ENCODE data around the gene CEL. TPM values are rescaled to one million over a fixed set of nuclear protein-coding genes. Genes with fewer than 3 reads are reported as not detected.
A peak's percentile ranks its signal among the peaks of the same experiment; 100 is the strongest.

CEL gene
- polyA plus RNA-seq, 3 donors from 2014 or later: not detected

GRCh38 chr9:133103183-133103986, 41.6 kb downstream of the CEL start:
- Mint-ChIP-seq H3K27ac (peak overlapping the region; percentile 75 to 88 (median 80)), H3K4me1 (peaks cover 0 to 2% of the 10 kb centered on the region in 2 donors), H3K9me3 (peaks cover 0 to 2% (median 0%) of the 10 kb centered on the region in 6 donors), H3K4me3 (no peak overlapping the region), H3K36me3 (peaks cover 13 to 28% (median 14%) of the 10 kb centered on the region in 3 donors), H3K27me3 (ENCODE audit: low read depth in 3 of 3) (peaks cover 2% of the 10 kb centered on the region in 3 donors)
- peak; percentile 63 to 68 (median 67) for DNase-seq

- Mint-ChIP-seq H3K27ac (peak overlapping the region in 3 of 6 donors; percentile 39 to 78 (median 59)), H3K4me1 (peaks cover 0 to 2% of the 10 kb centered on the region in 2 donors), H3K36me3 (peaks cover 8 to 21% (median 12%) of the 10 kb centered on the region in 3 donors), H3K27me3 (ENCODE audit: low read depth in 3 of 3) (peaks cover 2 to 4% (median 2%) of the 10 kb centered on the region in 3 donors), H3K4me3 (no peak overlapping the region), H3K9me3 (peaks cover 0 to 2% (median 0%) of the 10 kb centered on the region in 6 donors)
- DNase-seq: no peak
Measured at GRCh38 chr9:133103987-133104505, 42.3 kb downstream of the CEL start.

GRCh38 chr9:133104718-133105460, 43.1 kb downstream of the CEL start:
- no peak for DNase-seq
- no peak overlapping the region for H3K4me3 Mint-ChIP-seq
- peaks cover 5 to 20% (median 8%) of the 10 kb centered on the region in 3 donors for H3K36me3 Mint-ChIP-seq
- H3K4me1 Mint-ChIP-seq: peaks cover 0 to 2% of the 10 kb centered on the region in 2 donors
- peak overlapping the region in 4 of 6 donors; percentile 23 to 78 (median 64) for H3K27ac Mint-ChIP-seq
- H3K9me3 Mint-ChIP-seq: peaks cover 0 to 2% (median 0%) of the 10 kb centered on the region in 6 donors
- peaks cover 2 to 5% (median 2%) of the 10 kb centered on the region in 3 donors for H3K27me3 Mint-ChIP-seq (ENCODE audit: low read depth in 3 of 3)

- Mint-ChIP-seq H3K27ac (peak overlapping the region in 2 of 6 donors; percentile 70 to 78), H3K36me3 (peaks cover 9 to 25% (median 13%) of the 10 kb centered on the region in 3 donors), H3K4me1 (peaks cover 0 to 5% of the 10 kb centered on the region in 2 donors), H3K27me3 (ENCODE audit: low read depth in 3 of 3) (peaks cover 2 to 5% (median 2%) of the 10 kb centered on the region in 3 donors), H3K9me3 (peaks cover 0 to 2% (median 0%) of the 10 kb centered on the region in 6 donors), H3K4me3 (no peak overlapping the region)
- no peak for DNase-seq
Measured at GRCh38 chr9:133105461-133105770, 43.6 kb downstream of the CEL start.

GRCh38 chr9:133106511-133107244, 44.9 kb downstream of the CEL start:
- H3K36me3 Mint-ChIP-seq: peaks cover 9 to 21% (median 13%) of the 10 kb centered on the region in 3 donors
- H3K9me3 Mint-ChIP-seq: peaks cover 0 to 2% (median 0%) of the 10 kb centered on the region in 6 donors
- H3K4me3 Mint-ChIP-seq: no peak overlapping the region
- peak overlapping the region in 3 of 6 donors; percentile 45 to 67 (median 62) for H3K27ac Mint-ChIP-seq
- DNase-seq: no peak
- H3K27me3 Mint-ChIP-seq (ENCODE audit: low read depth in 3 of 3): peaks cover 0 to 5% (median 2%) of the 10 kb centered on the region in 3 donors
- H3K4me1 Mint-ChIP-seq: peaks cover 0 to 9% of the 10 kb centered on the region in 2 donors

GRCh38 chr9:133107245-133107722, 45.5 kb downstream of the CEL start:
- Mint-ChIP-seq H3K4me1 (peaks cover 5 to 14% of the 10 kb centered on the region in 2 donors), H3K4me3 (no peak overlapping the region), H3K9me3 (peaks cover 0 to 2% (median 0%) of the 10 kb centered on the region in 6 donors), H3K27me3 (ENCODE audit: low read depth in 3 of 3) (peaks cover 0 to 5% (median 0%) of the 10 kb centered on the region in 3 donors), H3K27ac (no peak overlapping the region), H3K36me3 (peaks cover 9 to 21% (median 13%) of the 10 kb centered on the region in 3 donors)
- no peak for DNase-seq

GRCh38 chr9:133107961-133108793, 46.4 kb downstream of the CEL start:
- Mint-ChIP-seq H3K9me3 (no peaks in the 10 kb centered on the region), H3K27ac (peak overlapping the region in 2 of 6 donors; percentile 40 to 57), H3K36me3 (peaks cover 9 to 18% (median 10%) of the 10 kb centered on the region in 3 donors), H3K27me3 (ENCODE audit: low read depth in 3 of 3) (peaks cover 0 to 8% (median 6%) of the 10 kb centered on the region in 3 donors), H3K4me3 (no peak overlapping the region), H3K4me1 (peaks cover 14 to 23% of the 10 kb centered on the region in 2 donors)
- no peak for DNase-seq

- Mint-ChIP-seq H3K36me3 (peaks cover 9 to 17% (median 9%) of the 10 kb centered on the region in 3 donors), H3K4me3 (no peak overlapping the region), H3K27ac (peak overlapping the region in 5 of 6 donors; percentile 40 to 96 (median 49)), H3K9me3 (no peaks in the 10 kb centered on the region), H3K4me1 (peaks cover 23 to 31% of the 10 kb centered on the region in 2 donors), H3K27me3 (ENCODE audit: low read depth in 3 of 3) (peaks cover 0 to 12% (median 6%) of the 10 kb centered on the region in 3 donors)
- DNase-seq: no peak
Measured at GRCh38 chr9:133108794-133109641, 47.2 kb downstream of the CEL start.

GRCh38 chr9:133109931-133110650, 48.3 kb downstream of the CEL start:
- no peak for DNase-seq
- H3K4me1 Mint-ChIP-seq: peaks cover 31 to 42% of the 10 kb centered on the region in 2 donors
- no peaks in the 10 kb centered on the region for H3K9me3 Mint-ChIP-seq
- peak overlapping the region in 5 of 6 donors; percentile 48 to 96 (median 83) for H3K27ac Mint-ChIP-seq
- no peak overlapping the region for H3K4me3 Mint-ChIP-seq
- peaks cover 0 to 12% (median 6%) of the 10 kb centered on the region in 3 donors for H3K27me3 Mint-ChIP-seq (ENCODE audit: low read depth in 3 of 3)
- peaks cover 9 to 17% (median 9%) of the 10 kb centered on the region in 3 donors for H3K36me3 Mint-ChIP-seq

- peak overlapping the region; percentile 88 to 96 (median 95) for H3K27ac Mint-ChIP-seq
- H3K36me3 Mint-ChIP-seq: peaks cover 4 to 13% (median 5%) of the 10 kb centered on the region in 3 donors
- peaks cover 0 to 12% (median 6%) of the 10 kb centered on the region in 3 donors for H3K27me3 Mint-ChIP-seq (ENCODE audit: low read depth in 3 of 3)
- H3K4me1 Mint-ChIP-seq: peaks cover 38 to 50% of the 10 kb centered on the region in 2 donors
- DNase-seq: no peak
- H3K4me3 Mint-ChIP-seq: peak overlapping the region in 4 of 5 donors; percentile 2 to 78 (median 38)
- H3K9me3 Mint-ChIP-seq: no peaks in the 10 kb centered on the region
Measured at GRCh38 chr9:133111808-133112662, 50.3 kb downstream of the CEL start.
